AG09319 (cell line): ENCODE data around the gene KLHL29.

Source experiments
- DNase-seq: peaks from one replicate; pipeline ENCODE4 v3.0.0-alpha.2; 2010; ENCODE audit warnings: low read depth; ENCODE audit errors: extremely low read depth
- TF ChIP-seq, protein P1 (sequence below): IDR thresholded peaks from 2 replicates; pipeline ENCODE4 v1.5.1; 2011; ENCODE audit warnings: low read depth, mild to moderate bottlenecking, inconsistent platforms, low read length, moderate library complexity

The KLHL29 gene

DNA sequence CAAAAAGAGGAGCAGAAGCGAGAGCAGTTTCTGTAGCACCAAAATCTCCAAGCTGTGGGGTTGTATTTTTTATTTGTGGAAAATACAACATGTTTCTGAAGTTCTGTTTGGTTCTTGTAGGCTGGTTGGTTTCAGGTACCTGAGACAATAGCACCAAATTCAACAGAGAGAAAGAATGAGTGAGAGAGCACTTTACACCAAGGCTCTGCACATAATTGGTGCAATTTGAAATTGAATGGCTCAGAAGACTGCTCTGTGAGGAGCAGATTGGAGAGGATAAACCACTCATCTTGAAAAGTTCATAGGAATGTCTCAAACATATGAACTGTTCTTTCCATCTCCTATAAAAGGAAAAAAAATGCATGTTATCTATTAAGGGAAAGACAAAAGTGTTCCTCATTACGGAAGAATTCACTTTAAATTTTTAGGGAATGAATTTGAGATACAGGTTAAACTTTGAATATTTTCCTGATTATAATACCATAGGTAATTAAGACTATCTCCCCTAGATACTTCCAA lies 366.8 kb downstream of the KLHL29 start:
- TF ChIP-seq, protein P1, sequence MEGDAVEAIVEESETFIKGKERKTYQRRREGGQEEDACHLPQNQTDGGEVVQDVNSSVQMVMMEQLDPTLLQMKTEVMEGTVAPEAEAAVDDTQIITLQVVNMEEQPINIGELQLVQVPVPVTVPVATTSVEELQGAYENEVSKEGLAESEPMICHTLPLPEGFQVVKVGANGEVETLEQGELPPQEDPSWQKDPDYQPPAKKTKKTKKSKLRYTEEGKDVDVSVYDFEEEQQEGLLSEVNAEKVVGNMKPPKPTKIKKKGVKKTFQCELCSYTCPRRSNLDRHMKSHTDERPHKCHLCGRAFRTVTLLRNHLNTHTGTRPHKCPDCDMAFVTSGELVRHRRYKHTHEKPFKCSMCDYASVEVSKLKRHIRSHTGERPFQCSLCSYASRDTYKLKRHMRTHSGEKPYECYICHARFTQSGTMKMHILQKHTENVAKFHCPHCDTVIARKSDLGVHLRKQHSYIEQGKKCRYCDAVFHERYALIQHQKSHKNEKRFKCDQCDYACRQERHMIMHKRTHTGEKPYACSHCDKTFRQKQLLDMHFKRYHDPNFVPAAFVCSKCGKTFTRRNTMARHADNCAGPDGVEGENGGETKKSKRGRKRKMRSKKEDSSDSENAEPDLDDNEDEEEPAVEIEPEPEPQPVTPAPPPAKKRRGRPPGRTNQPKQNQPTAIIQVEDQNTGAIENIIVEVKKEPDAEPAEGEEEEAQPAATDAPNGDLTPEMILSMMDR = no peak
- DNase-seq = no peak

DNA sequence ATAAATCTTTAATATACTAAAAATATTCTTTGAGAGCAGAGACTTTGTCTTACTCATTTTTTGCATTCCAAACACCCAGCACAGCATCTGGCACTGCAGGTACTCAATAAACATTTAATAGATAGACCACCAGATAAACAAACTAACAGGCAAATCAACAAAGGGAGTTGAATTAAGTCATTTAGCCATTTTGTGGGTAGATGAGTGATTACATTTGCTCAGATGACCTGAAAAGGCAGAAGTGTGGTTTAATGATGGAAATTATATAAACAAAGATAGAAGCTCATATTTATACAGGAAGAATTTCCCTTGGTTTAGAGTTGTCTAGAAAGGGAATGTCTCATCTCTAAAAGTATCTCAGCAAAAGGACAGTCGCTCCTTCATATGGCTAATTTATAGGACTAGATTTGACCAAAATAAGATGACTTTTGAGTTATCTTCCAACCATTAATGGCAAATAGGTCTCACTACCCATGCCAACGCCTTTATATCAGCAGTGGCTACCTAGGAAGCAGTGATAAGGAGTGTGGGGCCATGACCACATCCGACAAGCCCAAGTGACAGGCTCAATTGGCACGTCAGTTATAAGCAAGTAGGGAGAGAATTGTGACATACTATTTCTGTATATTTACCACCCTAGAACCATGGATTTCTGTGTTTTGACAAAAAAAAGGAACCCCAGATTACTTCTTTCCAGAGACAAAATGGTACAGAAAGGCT lies 368.5 kb downstream of the KLHL29 start:
- no peak for DNase-seq

DNA sequence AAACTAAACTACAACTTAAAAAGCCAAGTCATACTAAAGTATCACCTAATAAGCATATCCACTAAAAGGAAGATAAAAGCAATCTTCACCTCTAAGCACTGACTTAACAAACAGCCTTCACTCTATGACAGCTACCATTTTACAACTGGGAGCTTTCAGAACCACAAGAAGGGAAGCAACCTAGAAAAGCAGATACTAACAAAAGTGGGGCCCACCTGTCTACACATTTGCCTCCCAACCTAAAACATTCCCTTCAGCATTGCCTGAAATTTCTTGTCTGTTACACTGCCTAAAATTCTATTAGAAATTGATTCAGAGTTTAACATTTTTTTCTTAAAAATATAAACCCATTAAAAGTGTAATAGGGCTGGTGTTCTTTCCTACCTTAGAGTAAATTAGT lies 370.0 kb downstream of the KLHL29 start:
- DNase-seq = no peak
- TF ChIP-seq, protein P1 = no peak

More for the DNA sequence above, 368.5 kb downstream of the KLHL29 start:
- TF ChIP-seq, protein P1 = no peak

DNA sequence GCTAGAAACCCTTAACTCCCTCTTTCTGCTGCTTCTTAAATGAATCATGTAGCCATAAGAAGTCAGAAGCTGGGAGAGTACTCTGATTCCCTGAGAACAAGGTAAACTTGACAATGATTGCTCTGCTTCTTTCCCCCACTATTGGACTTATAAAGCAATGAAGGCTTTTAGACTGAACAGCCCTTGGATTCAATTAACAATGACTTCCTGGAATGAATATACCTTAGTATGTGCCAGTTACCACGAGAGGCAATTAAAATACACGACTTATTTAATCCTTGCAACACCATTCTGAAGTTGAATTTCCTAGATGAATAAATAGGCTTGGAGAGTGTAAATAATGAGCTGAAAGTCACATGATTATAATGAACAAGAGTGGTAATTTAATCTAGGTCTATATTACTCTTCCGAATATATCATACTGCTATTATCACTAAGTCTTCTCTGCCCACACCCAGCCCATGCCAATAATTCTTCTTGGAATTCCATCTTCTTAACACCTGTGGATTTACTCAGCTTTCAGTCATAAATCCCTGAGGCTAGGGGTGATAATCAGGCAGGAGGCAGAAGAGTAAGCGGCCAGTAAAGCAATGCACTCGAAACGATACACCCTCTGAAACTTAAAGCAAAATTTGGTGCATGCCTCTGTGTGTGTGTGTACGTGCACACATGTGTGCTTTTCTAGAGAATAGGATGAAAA lies 371.8 kb downstream of the KLHL29 start:
- no peak for DNase-seq
- TF ChIP-seq, protein P1 = no peak

DNA sequence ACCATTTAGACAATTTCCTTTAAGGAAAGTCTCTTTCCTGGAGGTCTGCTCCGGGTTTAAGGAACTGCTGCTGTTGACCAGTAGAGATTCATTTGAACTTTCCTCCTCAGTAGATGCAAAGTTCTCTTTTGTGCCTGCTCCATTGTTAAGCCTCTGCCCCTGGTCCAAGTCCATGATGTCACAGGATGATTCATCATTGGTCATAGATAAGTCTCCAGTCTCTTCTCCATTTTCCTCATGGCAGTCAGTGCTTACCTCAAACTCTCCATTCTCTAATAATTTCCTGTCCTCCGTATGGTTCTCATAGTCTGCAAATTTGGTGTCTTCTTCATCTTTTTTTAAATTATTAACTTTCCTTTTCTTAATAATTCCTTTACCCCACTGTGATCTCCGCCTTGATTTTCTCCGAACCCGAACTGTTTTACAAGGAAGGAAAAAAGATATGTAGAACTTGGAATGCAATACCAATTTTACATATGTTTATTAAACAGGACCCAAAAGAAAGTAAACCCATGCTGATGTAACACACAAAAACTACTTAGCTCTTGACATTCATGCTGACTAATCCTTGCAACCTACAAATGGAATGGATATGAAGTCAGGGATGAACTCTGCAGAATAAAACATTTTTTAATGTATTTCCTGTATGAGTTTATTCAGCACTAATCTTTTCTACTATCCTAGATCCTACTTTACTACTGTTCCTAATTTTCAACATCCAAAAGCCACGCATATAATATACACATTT lies 372.9 kb downstream of the KLHL29 start:
- TF ChIP-seq, protein P1 = no peak
- no peak for DNase-seq
